SK-N-SH (cell line): Measurements from ENCODE around the gene TOMM22. TPM values are rescaled to one million over a fixed set of nuclear protein-coding genes. Genes with fewer than 3 reads are reported as not detected.

Experiments
- CTCF ChIA-PET: fragments of 300-600, 350-600 bp; formaldehyde crosslinking; extraction: SDS; loops from one replicate; lab custom pipeline; 2021; lab: Yijun Ruan, JAX
- POLR2A ChIA-PET: fragments of 350-600 bp; sonication (Branson Sonifier 250); formaldehyde crosslinking; extraction: SDS; loops from one replicate; lab custom pipeline; 2020; ENCODE audit warnings: antibody characterized with exemption, inconsistent platforms; lab: Yijun Ruan, JAX
- DNase-seq: peaks from one replicate; pipeline ENCODE4 v3.0.0; 2012
- H2AFZ ChIP-seq: fragments of 200-600 bp; sonication (generic); 2 replicates; pipeline ENCODE4 v1.8.1; 2016; ENCODE audit warnings: antibody characterized with exemption, mild to moderate bottlenecking, low read depth
- H3F3A ChIP-seq: fragments of 200-600 bp; sonication (generic); replicated peaks from 2 replicates; pipeline ENCODE3; 2016; ENCODE audit warnings: antibody characterized with exemption, mild to moderate bottlenecking; ENCODE audit not compliant: insufficient read depth
- H3K27ac ChIP-seq, 2 experiments: fragments of 200-500 bp in 1 of 2; fragments of 200-600 bp in 1 of 2; sonication (Bioruptor generic) in 1 of 2; sonication (generic), shearing (Covaris generic) in 1 of 2; 2 replicates each; pipeline versions ENCODE4 v1.5.1 to v1.6.1; 2014 to 2016; ENCODE audit warnings: low read depth in 2 of 2, inconsistent platforms in 1 of 2, low read length in 1 of 2, mild to moderate bottlenecking in 1 of 2, mixed read lengths in 1 of 2
- H3K27me3 ChIP-seq: fragments of 200-600 bp; sonication (generic), shearing (Covaris generic); 2 replicates; pipeline ENCODE4 v1.6.1; 2016; ENCODE audit warnings: mixed run types; ENCODE audit not compliant: insufficient read depth
- H3K36me3 ChIP-seq, 2 experiments: fragments of 200-500 bp in 1 of 2; fragments of 200-600 bp in 1 of 2; sonication (Bioruptor generic) in 1 of 2; sonication (generic) in 1 of 2; replicated peaks in 1 of 2; 2 replicates each; pipeline versions ENCODE3 to v1.5.1; 2014 to 2016; ENCODE audit warnings: low read length in 1 of 2, mild to moderate bottlenecking in 1 of 2; ENCODE audit not compliant: insufficient read depth in 2 of 2, control insufficient read depth in 1 of 2
- H3K4me1 ChIP-seq, 2 experiments: fragments of 200-500 bp in 1 of 2; fragments of 200-600 bp in 1 of 2; sonication (Bioruptor generic) in 1 of 2; sonication (generic), shearing (Covaris generic) in 1 of 2; 2 replicates each; pipeline versions ENCODE4 v1.5.1 to v1.6.1; 2014 to 2016; ENCODE audit warnings: low read depth in 1 of 2, low read length in 1 of 2, mixed run types in 1 of 2; ENCODE audit not compliant: insufficient read depth in 2 of 2, control insufficient read depth in 1 of 2
- H3K4me2 ChIP-seq: fragments of 200-600 bp; sonication (generic), shearing (Covaris generic); 2 replicates; pipeline ENCODE4 v1.6.1; 2017; ENCODE audit warnings: mixed run types
- H3K4me3 ChIP-seq, 2 experiments: fragments of 200-500 bp in 1 of 2; fragments of 200-600 bp in 1 of 2; sonication (Bioruptor generic) in 1 of 2; sonication (generic), shearing (Covaris generic) in 1 of 2; 2 replicates each; pipeline versions ENCODE4 v1.5.1 to v1.8.1; 2014 to 2016; ENCODE audit warnings: low read depth in 2 of 2, inconsistent platforms in 1 of 2, low read length in 1 of 2, mild to moderate bottlenecking in 1 of 2, mixed read lengths in 1 of 2, moderate library complexity in 1 of 2
- H3K79me2 ChIP-seq: fragments of 200-600 bp; sonication (generic); 2 replicates; pipeline ENCODE4 v1.8.1; 2017; ENCODE audit warnings: mild to moderate bottlenecking; ENCODE audit not compliant: insufficient read depth
- H3K9ac ChIP-seq: fragments of 200-600 bp; sonication (generic); 2 replicates; pipeline ENCODE4 v1.6.1; 2017; ENCODE audit warnings: mixed run types
- H3K9me2 ChIP-seq: fragments of 200-600 bp; sonication (generic); 2 replicates; pipeline ENCODE4 v1.6.1; 2017; ENCODE audit warnings: mixed run types
- H3K9me3 ChIP-seq: fragments of 200-600 bp; sonication (generic); 2 replicates; pipeline ENCODE4 v1.6.1; 2017; ENCODE audit warnings: mixed run types, mild to moderate bottlenecking, moderate library complexity
- H4K20me1 ChIP-seq: fragments of 200-600 bp; sonication (generic); 2 replicates; pipeline ENCODE4 v1.6.1; 2017; ENCODE audit warnings: mild to moderate bottlenecking, mixed run types; ENCODE audit not compliant: insufficient read depth
- CTCF ChIP-seq: fragments of 200-600 bp; sonication (generic); IDR thresholded peaks from 2 replicates; pipeline ENCODE4 v1.6.1; 2017; ENCODE audit warnings: antibody characterized with exemption, mild to moderate bottlenecking, moderate library complexity
- FOSL2 ChIP-seq: IDR thresholded peaks from 2 replicates; pipeline ENCODE4 v1.4.0; 2012; ENCODE audit warnings: low read depth, mild to moderate bottlenecking, moderate library complexity, borderline replicate concordance
- FOXJ3 ChIP-seq: sonication (generic); formaldehyde crosslinking; IDR thresholded peaks from 2 replicates; pipeline ENCODE4 v1.5.1; 2020; ENCODE audit warnings: mild to moderate bottlenecking, missing genetic modification reagents
- GABPA ChIP-seq: IDR thresholded peaks from 2 replicates; pipeline ENCODE4 v1.4.0; 2012; ENCODE audit warnings: low read depth, mild to moderate bottlenecking
- MEF2A ChIP-seq: IDR thresholded peaks from 2 replicates; pipeline ENCODE4 v1.4.0; 2012; ENCODE audit warnings: low read depth, borderline replicate concordance
- MXI1 ChIP-seq: IDR thresholded peaks from 2 replicates; pipeline ENCODE4 v1.6.1; 2012; ENCODE audit warnings: mild to moderate bottlenecking, low read depth, low read length, improper control_type of control experiment
- RAD21 ChIP-seq: IDR thresholded peaks from 2 replicates; pipeline ENCODE4 v1.6.1; 2012; ENCODE audit warnings: mild to moderate bottlenecking, low read length
- RCOR1 ChIP-seq: fragments of 150-350 bp; IDR thresholded peaks from 2 replicates; pipeline ENCODE4 v1.6.1; 2017; ENCODE audit warnings: antibody characterized with exemption, low read length
- REST ChIP-seq: IDR thresholded peaks from 2 replicates; pipeline ENCODE4 v1.6.1; 2012; ENCODE audit warnings: mild to moderate bottlenecking, low read depth, low read length, moderate library complexity
- RFX5 ChIP-seq: IDR thresholded peaks from 2 replicates; pipeline ENCODE4 v1.6.1; 2012; ENCODE audit warnings: mild to moderate bottlenecking, improper control_type of control experiment, low read length
- RXRA ChIP-seq: IDR thresholded peaks from 2 replicates; pipeline ENCODE4 v1.4.0; 2012; ENCODE audit warnings: low read depth, mild to moderate bottlenecking, borderline replicate concordance
- SIN3A ChIP-seq: IDR thresholded peaks from 2 replicates; pipeline ENCODE4 v1.6.1; 2012; ENCODE audit warnings: low read depth, mild to moderate bottlenecking, low read length, moderate library complexity, borderline replicate concordance
- TCF12 ChIP-seq: IDR thresholded peaks from 2 replicates; pipeline ENCODE4 v1.4.0; 2012
- TEAD4 ChIP-seq: IDR thresholded peaks from 2 replicates; pipeline ENCODE4 v1.4.0; 2012; ENCODE audit warnings: mild to moderate bottlenecking, borderline replicate concordance; ENCODE audit not compliant: insufficient read depth
- USF2 ChIP-seq: fragments of 150-350 bp; IDR thresholded peaks from 2 replicates; pipeline ENCODE4 v1.6.1; 2017; ENCODE audit warnings: antibody characterized with exemption, low read length, low read depth, borderline replicate concordance
- YY1 ChIP-seq: IDR thresholded peaks from 2 replicates; pipeline ENCODE4 v1.4.0; 2012; ENCODE audit warnings: low read depth, mild to moderate bottlenecking
- WGBS: methylation state at CpG from one replicate; pipeline ENCODE4 v1.1.6; 2017; ENCODE audit warnings: low lambda C conversion rate; 5-methylcytosine and 5-hydroxymethylcytosine counted together
- polyA plus RNA-seq, 3 experiments: library from polyadenylated mRNA; depleted of rRNA; stranded (reverse); fragments of >200 nt; gene quantifications; 2 replicates each; pipeline ENCODE4 v1.2.3, GENCODE V29; 2012

The TOMM22 gene
- polyA plus RNA-seq, 1 of the 3 experiments (the other 2 are of a cell fraction): 33.1 TPM

DNA sequence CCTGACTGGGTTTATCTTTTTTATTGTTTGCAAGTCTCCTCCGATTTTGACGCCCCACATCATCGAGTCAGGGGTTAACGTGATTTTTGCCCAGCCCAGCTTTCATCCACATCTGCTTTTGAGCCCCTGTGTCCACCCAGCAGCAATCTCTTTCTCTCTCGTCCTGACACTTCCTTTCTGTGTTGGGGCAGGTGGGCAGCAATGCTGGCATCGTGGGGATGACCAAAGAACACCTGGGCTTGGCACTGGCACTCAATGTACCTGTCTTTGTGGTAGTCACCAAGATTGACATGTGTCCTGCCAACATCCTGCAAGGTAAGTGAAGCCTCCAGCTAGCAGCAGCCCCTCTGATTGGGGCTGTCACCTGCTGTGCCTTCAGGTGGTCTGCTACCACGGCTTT, 39.8 kb downstream of the TOMM22 start (continued):
- TF ChIP-seq YY1: no peak
- no peak for TF ChIP-seq TCF12
- TF ChIP-seq RXRA: no peak
- no peak for TF ChIP-seq RCOR1
- TF ChIP-seq MEF2A: no peak

- H3K9me2 ChIP-seq: no peaks in the 10 kb centered on the region
- WGBS: 100% methylated on average over 5 of the region's 7 CpGs
- H3K4me2 ChIP-seq: no peak overlapping the region
- peaks cover 0 to 29% of the 10 kb centered on the region in 2 experiments for H3K36me3 ChIP-seq
- no peak overlapping the region for H3K4me3 ChIP-seq
- no peaks in the 10 kb centered on the region for H3K9me3 ChIP-seq
- POLR2A ChIA-PET: no interaction called here
- no peaks in the 10 kb centered on the region for H3K27me3 ChIP-seq
- no peak overlapping the region for H3K27ac ChIP-seq
- no peaks in the 10 kb centered on the region for H3K4me1 ChIP-seq
- no peaks in the 10 kb centered on the region for H3F3A ChIP-seq
- TF ChIP-seq RAD21 (no peak), FOSL2 (no peak), TCF12 (no peak), SIN3A (no peak), USF2 (no peak), CTCF (no peak), GABPA (no peak), TEAD4 (no peak), RXRA (no peak), REST (no peak), RFX5 (no peak), MXI1 (no peak), FOXJ3 (CRISPR knock-in tag) (no peak)
- TF ChIP-seq, all 33 proteins: peak for 0
- no peak overlapping the region for H3K9ac ChIP-seq
- CTCF ChIA-PET: interaction anchor here (0.6 to 1.2 kb wide), 5 partner anchors 11 to 40 kb away, joined by 3 read pairs; no protein-coding TSS in a partner anchor
- no peak for DNase-seq
- H4K20me1 ChIP-seq: no peaks in the 10 kb centered on the region
- no peaks in the 10 kb centered on the region for H3K79me2 ChIP-seq
- H2AFZ ChIP-seq: no peak overlapping the region
Measured at GRCh38 chr22:38724176-38724575, 42.4 kb downstream of the TOMM22 start.
